MV-4-11 (cell line): ENCODE data around the gene EBF3.

Experiments
- DNase-seq: peaks from one replicate; lab custom pipeline; 2025; lab: John Stamatoyannopoulos, UW

The EBF3 gene

GRCh38 chr10:129852829-129853561 is 111.1 kb downstream of the EBF3 start:
- peak; percentile 42 for DNase-seq

DNA sequence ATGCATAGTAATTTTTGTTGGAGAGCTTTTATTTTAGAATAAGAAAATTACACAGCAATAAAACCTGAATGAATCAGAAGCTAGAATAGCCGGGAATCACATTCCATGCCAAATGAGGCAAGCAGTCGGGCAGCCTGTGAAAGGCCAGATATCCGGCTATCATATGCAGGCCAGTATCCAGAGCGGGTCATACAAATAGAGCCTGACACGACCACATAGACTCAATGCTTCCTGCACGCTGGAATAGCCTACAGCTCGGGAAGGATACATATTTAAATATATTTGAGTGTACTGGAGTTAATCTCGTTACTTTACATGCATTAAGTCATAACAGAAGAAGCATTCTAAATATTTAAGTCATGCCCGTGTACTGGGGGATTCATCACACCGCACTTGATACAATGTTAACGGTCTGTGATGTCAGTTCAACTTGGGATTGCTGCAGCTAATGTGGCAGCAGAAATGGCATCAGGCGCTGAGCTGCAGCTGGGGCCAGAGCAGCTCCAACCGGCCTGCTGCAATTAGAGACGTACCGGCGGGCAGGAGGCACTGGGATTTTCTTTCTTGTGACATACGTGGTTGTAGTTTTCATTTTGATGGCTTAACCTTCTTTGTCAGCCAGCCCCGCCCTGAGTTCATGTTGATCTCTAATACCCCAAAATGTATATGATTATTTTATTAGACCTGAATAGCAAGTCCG is 112.0 kb downstream of the EBF3 start:
- no peak for DNase-seq

DNA sequence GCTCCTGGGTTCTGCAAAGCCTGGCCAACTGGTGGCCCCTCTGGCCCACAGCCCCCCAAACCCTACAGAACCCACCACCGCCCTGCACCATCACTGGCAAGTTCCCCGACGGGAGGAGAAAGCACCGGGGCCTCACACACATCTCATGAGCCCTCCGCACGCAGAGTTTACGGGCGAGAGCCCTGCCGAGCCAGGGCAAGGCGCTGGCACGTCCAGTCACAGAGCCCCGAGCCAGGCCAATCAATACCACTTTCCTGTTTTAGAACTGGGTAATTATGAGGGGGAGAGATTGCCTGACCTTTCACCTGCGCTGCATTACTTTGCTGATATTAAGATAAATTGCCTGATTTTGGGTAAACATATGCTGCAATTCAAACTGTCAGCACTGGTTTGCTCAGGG is 113.3 kb downstream of the EBF3 start:
- no peak for DNase-seq

GRCh38 chr10:129850316-129850715 is 113.8 kb downstream of the EBF3 start:
- no peak for DNase-seq

DNA sequence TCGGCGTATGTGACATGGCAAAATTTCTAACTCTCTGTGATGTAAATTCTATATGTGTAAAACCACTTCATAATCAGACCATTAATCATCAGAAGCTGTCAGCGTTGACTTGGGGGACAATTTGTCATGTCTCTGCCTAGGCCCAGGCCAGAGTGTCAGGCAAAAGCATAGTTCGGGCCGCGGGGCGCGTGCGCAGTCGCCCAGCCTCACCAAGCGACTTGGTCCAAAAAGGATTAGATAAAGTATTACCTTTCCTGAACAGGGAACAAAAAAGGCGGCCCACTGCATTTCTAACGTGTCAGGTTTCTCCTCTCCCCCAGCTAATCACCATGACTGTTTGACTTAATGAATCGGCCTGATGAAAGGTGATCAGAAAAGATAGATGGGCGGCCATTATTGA is 114.2 kb downstream of the EBF3 start:
- DNase-seq, result no peak

- DNase-seq, result no peak
These were observed 114.7 kb downstream of the EBF3 start for GRCh38 chr10:129849452-129849750.

- no peak for DNase-seq
These were observed 115.2 kb downstream of the EBF3 start for GRCh38 chr10:129848696-129849451.

GRCh38 chr10:129847741-129848483 is 116.2 kb downstream of the EBF3 start:
- DNase-seq, result no peak

DNA sequence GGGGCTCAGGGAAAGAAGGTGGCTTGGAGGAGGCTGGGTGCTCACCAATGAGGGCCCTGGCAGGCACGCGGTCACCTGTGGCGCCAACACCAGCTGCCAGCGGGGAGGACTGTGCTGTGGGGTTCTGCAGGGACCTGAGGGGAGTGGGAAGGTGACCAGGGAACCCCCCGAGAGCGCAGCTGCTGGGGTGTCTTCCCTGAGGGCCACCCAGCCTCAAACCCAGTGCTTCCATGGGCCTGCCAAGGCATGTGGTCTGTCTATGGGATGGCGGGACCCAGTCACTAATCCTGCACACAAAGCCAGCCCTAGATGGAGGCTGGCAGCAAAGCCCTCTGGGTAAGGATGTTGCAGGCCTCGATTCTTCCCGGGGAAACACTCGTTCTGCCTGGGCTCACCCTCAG is 117.1 kb downstream of the EBF3 start:
- no peak for DNase-seq

DNA sequence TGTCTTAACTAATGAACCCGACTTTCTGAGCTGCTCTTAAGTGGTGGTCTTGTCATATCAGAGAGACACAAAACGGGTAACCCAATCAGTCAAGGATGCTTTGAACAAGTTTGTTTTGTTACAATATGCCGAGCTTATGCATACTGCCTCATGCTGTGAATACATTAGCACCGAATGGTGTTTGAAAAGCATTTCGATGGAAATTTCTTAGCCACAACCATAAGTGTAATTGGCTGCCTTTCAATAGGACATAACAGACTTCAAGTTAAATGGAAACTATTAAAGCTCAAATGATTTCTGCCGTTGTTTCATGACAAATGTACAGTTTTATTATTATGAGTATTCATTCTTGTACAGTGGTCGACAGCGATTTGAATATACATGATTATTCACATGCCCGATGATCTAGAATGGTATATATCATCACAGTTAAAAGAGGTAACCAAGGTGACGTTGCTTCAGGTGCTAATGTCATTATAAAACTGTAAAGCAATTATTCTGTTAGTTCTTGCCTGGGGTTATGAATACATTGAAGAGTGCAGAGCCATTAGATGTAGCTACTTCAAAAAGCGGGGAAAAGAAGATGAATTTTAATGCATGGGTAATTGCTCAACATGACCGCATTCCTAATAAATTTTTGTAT is 118.8 kb downstream of the EBF3 start:
- DNase-seq, result no peak

DNA sequence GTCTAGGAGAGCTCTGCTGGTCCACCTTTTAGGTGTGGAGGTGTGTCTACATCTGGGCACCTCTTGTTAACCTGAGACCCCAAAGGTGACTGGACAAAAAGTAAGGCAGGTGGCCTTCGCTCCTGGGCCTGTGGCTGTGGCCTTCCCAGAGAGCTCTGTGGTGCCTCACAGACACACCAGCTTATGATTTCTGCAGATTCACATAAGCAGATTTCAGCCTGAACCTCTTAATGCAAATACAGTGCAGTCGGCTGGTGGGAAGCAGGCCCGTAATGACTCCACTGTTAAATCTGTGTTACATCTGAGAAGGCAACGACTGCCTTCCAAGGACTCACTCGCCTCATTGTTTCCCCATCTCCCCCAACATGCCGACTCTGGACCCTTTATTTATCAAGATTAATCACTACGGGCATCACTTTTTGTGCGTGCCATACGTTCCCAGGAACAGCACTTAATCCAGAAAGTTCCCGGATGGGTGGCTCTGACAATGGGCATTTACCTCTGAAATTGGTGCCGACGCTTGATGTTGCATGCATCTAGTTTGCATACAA is 119.8 kb downstream of the EBF3 start:
- no peak for DNase-seq

- no peak for DNase-seq
These were observed 120.4 kb downstream of the EBF3 start for GRCh38 chr10:129843702-129844101.

DNA sequence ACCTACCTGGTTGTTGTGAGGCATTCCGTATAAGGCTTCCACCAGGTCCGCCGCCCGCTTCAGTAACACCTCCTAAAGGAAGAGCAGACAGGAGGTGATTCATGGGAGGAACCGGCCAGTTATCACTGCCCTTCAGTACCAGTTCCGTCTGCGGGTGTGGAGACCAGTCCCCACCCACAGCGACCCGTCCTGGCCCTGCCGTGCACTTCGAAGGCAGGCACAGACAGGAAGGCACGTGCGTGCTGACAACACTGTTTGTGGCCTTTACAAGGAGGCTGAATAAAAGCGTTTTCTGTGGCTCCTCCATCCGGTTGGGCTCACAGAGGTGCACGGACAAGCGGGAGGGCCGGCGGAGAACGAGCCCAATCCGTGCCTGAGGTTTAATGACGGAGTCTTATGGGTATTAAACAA is 120.9 kb downstream of the EBF3 start:
- DNase-seq, result no peak

DNA sequence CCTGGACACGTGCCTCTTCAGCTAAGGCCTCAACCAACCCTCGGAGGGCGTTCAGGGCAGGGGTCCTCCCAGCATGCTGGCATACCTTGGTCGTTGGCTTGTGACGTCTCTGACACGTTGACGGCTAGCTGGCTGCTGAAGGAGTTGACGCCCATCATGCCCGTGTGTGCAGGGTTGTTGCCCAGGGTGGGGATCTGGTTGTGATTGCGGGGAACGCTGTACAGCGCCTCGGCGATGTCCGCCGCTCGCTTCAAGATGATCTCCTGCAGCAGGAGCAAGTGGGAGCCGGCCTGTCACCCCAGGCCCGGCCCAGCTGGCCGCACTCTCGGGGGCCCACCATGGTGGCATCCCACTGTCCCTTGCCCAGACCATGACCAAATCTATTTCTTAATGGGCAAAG is 122.0 kb downstream of the EBF3 start:
- DNase-seq, result no peak

DNA sequence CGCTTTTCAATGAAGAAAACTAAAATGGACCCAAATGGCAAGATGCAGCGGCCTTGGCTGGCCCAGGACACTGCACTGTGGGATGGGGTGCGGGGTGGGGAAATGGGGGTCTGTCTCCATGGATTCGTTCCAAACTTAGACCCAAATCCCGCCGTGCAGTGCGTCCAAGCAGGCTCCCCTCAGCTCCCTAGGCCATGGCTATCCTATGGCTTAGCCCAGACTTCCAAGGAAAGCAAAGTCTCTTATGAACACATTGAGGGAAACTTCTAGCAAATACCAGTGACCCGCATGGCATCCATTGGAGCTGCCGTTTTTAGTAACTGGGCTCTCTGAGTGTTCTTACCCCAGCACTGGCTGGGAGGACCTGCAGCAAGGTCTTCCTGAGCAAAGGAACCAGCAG is 122.5 kb downstream of the EBF3 start:
- no peak for DNase-seq

DNA sequence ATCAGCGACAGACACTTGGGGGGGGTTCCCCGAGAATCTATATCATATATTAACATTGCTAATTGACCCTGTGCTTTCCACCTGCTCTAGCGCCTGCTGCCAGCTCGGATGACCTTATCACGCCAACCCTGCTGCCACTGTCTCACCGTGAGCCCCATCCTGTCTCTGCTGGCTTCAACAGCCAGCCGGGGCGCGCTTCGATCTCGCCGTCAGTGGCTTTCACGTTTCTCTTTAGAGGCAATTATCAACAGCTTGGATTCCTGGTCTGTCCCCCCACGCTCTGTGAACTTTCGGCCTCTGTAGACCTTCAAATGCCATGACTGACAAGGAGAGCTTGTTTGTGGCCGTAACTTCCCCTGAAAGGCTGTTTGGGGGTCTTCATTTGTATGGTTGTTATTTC is 123.0 kb downstream of the EBF3 start:
- DNase-seq, result no peak

GRCh38 chr10:129840196-129840590 is 123.9 kb downstream of the EBF3 start:
- no peak for DNase-seq

- DNase-seq, result no peak
These were observed 124.5 kb downstream of the EBF3 start for GRCh38 chr10:129839285-129840195.

DNA sequence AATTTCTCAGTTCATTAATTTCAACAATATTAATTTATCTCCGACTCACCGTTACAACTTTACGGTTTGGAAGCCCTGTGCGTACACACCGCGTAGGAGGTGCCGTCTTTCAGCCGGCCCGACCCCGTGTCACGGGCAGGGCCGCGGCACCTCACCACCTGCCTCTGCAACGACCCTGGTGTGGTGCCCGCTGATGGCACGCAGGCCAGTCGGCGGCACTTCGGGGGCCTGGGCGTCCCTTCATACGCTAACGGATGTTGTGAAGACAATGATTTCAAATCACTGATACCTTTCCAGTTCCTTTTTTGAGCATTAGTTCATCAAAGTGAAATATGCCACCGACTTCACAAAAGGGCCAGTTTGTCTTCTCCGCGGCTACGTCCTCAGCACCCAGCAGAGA is 125.3 kb downstream of the EBF3 start:
- DNase-seq, result no peak

DNA sequence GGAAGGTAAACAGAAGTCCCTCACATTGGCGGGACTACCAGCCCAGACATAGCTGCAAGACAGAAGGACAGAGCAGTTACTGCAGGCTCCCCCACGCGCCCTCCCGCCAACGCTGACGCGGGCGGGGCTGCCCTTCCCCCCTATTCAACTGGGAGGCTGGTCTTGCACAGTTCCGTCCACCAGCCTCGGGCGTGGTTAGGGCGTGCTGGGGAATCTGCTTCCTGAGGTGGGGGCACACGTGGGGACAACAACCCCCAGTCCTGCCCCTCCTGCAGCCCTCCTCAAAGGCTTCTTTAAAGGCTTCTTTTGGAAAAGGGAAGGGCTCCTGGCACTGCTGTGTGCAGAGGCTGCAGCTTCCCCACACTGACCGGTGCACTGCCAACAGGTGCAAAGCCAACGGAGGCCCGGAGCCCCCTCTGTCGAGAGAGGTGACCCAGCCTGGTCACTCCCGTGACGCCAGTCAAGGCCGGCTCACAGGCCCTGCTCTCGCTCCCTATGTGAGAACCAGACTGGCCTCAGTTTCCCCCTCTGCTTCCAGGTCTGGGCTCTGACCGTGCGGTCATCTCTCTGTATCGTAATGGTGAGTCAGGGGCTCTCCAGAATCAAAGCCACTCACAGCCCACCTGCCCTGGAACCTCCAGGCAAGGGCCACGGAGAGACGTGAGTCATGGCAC is 126.0 kb downstream of the EBF3 start:
- DNase-seq, result no peak
